Measurements from ENCODE around the gene SUPT3H.

DNA sequence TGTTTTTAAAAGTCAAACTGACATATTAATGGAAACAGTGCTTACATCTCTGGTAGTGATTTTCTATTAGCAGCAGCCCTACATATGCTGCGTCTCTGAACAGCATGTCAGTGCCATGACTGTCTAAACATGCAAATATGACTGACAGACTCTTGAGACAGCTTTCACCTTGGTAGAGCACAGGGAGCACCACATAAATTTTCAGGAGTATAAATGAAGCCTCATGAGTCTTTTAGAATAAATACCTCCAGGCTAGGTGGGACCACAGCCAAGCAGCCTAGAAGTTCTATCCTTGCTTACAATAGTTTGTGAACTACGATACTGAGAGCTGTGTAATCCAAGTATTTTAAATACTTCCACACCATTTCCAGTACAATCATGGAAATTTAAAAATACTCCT is 460.3 kb downstream of the SUPT3H start:
- TF ChIP-seq, protein P1, sequence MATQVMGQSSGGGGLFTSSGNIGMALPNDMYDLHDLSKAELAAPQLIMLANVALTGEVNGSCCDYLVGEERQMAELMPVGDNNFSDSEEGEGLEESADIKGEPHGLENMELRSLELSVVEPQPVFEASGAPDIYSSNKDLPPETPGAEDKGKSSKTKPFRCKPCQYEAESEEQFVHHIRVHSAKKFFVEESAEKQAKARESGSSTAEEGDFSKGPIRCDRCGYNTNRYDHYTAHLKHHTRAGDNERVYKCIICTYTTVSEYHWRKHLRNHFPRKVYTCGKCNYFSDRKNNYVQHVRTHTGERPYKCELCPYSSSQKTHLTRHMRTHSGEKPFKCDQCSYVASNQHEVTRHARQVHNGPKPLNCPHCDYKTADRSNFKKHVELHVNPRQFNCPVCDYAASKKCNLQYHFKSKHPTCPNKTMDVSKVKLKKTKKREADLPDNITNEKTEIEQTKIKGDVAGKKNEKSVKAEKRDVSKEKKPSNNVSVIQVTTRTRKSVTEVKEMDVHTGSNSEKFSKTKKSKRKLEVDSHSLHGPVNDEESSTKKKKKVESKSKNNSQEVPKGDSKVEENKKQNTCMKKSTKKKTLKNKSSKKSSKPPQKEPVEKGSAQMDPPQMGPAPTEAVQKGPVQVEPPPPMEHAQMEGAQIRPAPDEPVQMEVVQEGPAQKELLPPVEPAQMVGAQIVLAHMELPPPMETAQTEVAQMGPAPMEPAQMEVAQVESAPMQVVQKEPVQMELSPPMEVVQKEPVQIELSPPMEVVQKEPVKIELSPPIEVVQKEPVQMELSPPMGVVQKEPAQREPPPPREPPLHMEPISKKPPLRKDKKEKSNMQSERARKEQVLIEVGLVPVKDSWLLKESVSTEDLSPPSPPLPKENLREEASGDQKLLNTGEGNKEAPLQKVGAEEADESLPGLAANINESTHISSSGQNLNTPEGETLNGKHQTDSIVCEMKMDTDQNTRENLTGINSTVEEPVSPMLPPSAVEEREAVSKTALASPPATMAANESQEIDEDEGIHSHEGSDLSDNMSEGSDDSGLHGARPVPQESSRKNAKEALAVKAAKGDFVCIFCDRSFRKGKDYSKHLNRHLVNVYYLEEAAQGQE (IDR thresholded peaks at IDR 0.05) = no peak
- TF ChIP-seq CTCF (IDR thresholded peaks at IDR 0.05; ENCODE audit: low read depth, low read length, missing input control) (no peak), EGR1 (IDR thresholded peaks at IDR 0.05; ENCODE audit: low read depth in 2 of 2) (no peak), RAD21 (IDR thresholded peaks at IDR 0.05) (no peak)
- TF ChIP-seq, protein P2, sequence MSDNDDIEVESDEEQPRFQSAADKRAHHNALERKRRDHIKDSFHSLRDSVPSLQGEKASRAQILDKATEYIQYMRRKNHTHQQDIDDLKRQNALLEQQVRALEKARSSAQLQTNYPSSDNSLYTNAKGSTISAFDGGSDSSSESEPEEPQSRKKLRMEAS (IDR thresholded peaks at IDR 0.05) = no peak
